Spinal cord (tissue), 10 donors: ENCODE data around the gene ASPSCR1. TPM values are rescaled to one million over a fixed set of nuclear protein-coding genes. Genes with fewer than 3 reads are reported as not detected.
"Not testable (repeated sequence)": the region's sequence is repeated elsewhere in the genome, so short reads cannot be mapped to it uniquely, and the experiment has no call there.

Source experiments
- DNase-seq, 6 donors: peaks; one replicate each; pipeline versions ENCODE4 v3.0.0 to v3.0.0-alpha.2; 2013 to 2015; ENCODE audit warnings: low spot score in 6 of 6, low read depth in 4 of 6
- H3K27ac ChIP-seq: one replicate; pipeline ENCODE4 v1.5.1; 2013; ENCODE audit warnings: low read depth, low read length, control low read depth
- H3K27me3 ChIP-seq: one replicate; pipeline ENCODE4 v1.6.1; 2013; ENCODE audit warnings: low read length; ENCODE audit not compliant: control insufficient read depth, insufficient read depth
- H3K36me3 ChIP-seq: one replicate; pipeline ENCODE4 v1.6.1; 2013; ENCODE audit warnings: low read length; ENCODE audit not compliant: control insufficient read depth, insufficient read depth
- H3K4me1 ChIP-seq: one replicate; pipeline ENCODE4 v1.6.1; 2013; ENCODE audit warnings: low read length; ENCODE audit not compliant: control insufficient read depth, insufficient read depth
- H3K4me3 ChIP-seq: one replicate; pipeline ENCODE4 v1.5.1; 2013; ENCODE audit warnings: low read depth, low read length, control low read depth
- H3K9me3 ChIP-seq: one replicate; pipeline ENCODE4 v1.6.1; 2013; ENCODE audit warnings: low read length; ENCODE audit not compliant: control insufficient read depth, insufficient read depth
- WGBS: methylation state at CpG from one replicate; pipeline ENCODE4 v1.1.5; 2013; ENCODE audit warnings: missing lambda C conversion rate; ENCODE audit not compliant: insufficient coverage; 5-methylcytosine and 5-hydroxymethylcytosine counted together
- polyA plus RNA-seq, 2 donors: library from polyadenylated mRNA; unstranded; fragments of 120-200 nt; gene quantifications; one replicate each; pipeline ENCODE4 v1.2.1, GENCODE V29; 2013; ENCODE audit not compliant: insufficient read length in 2 of 2
- total RNA-seq, 2 donors: library from RNA; depleted of rRNA in 1 of 2; stranded (reverse); fragments of 120-200 nt in 1 of 2; fragments of >200 nt in 1 of 2; gene quantifications; one replicate each; pipeline versions ENCODE4 v1.2.3 to v1.2.4, GENCODE V29; 2013 to 2014
- donor health status: healthy.

The ASPSCR1 gene
- total and polyA plus RNA-seq, 4 donors, result 22.3 to 53.7 (median 40.9) TPM

GRCh38 chr17:81980707-81981343 is 3.4 kb downstream of the ASPSCR1 start:
- no peaks in the 10 kb centered on the region for H3K9me3 ChIP-seq
- DNase-seq, result no peak
- H3K27me3 ChIP-seq, result no peaks in the 10 kb centered on the region
- WGBS, result 86% methylated on average over 6 of the region's 9 CpGs
- no peak overlapping the region for H3K4me3 ChIP-seq
- peaks cover 24% of the 10 kb centered on the region for H3K4me1 ChIP-seq
- H3K27ac ChIP-seq, result no peak overlapping the region
- peaks cover 63% of the 10 kb centered on the region for H3K36me3 ChIP-seq

- 94% methylated on average over 12 of the region's 12 CpGs for WGBS
- H3K4me3 ChIP-seq, H3K27ac ChIP-seq, DNase-seq, H3K9me3 ChIP-seq, H3K27me3 ChIP-seq: not testable (repeated sequence)
- Histone ChIP-seq H3K4me1 (peaks cover 19% of the 10 kb centered on the region), H3K36me3 (peaks cover 70% of the 10 kb centered on the region)
Observed at GRCh38 chr17:81981511-81981910, 4.1 kb downstream of the ASPSCR1 start.

- H3K36me3 ChIP-seq, result peaks cover 84% of the 10 kb centered on the region
Observed at GRCh38 chr17:81983011-81983638, 5.7 kb downstream of the ASPSCR1 start.

GRCh38 chr17:81983639-81984373 is 6.4 kb downstream of the ASPSCR1 start:
- H3K4me3 ChIP-seq, result no peak overlapping the region
- H3K9me3 ChIP-seq, result no peaks in the 10 kb centered on the region
- peaks cover 86% of the 10 kb centered on the region for H3K36me3 ChIP-seq
- no peak overlapping the region for H3K27ac ChIP-seq
- peaks cover 4% of the 10 kb centered on the region for H3K4me1 ChIP-seq
- DNase-seq, result no peak
- H3K27me3 ChIP-seq, result no peaks in the 10 kb centered on the region
- 97% methylated on average over 18 of the region's 26 CpGs for WGBS

More at GRCh38 chr17:81983011-81983638, 5.7 kb downstream of the ASPSCR1 start:
- no peak overlapping the region for H3K4me3 ChIP-seq
- peaks cover 11% of the 10 kb centered on the region for H3K4me1 ChIP-seq
- no peak overlapping the region for H3K27ac ChIP-seq
- no peaks in the 10 kb centered on the region for H3K27me3 ChIP-seq
- H3K9me3 ChIP-seq, result no peaks in the 10 kb centered on the region
- 98% methylated on average over 35 of the region's 35 CpGs for WGBS
- DNase-seq, result no peak

- Histone ChIP-seq H3K27ac (no peak overlapping the region), H3K27me3 (no peaks in the 10 kb centered on the region), H3K4me1 (no peaks in the 10 kb centered on the region), H3K36me3 (peaks cover 84% of the 10 kb centered on the region), H3K4me3 (no peak overlapping the region), H3K9me3 (no peaks in the 10 kb centered on the region)
- no peak for DNase-seq
- WGBS, result 93% methylated on average over 13 of the region's 21 CpGs
Observed at GRCh38 chr17:81984773-81985410, 7.5 kb downstream of the ASPSCR1 start.

GRCh38 chr17:81986606-81987005 is 9.2 kb downstream of the ASPSCR1 start:
- Histone ChIP-seq H3K27me3 (no peaks in the 10 kb centered on the region), H3K9me3 (no peaks in the 10 kb centered on the region), H3K4me3 (no peak overlapping the region), H3K36me3 (peaks cover 93% of the 10 kb centered on the region), H3K27ac (no peak overlapping the region), H3K4me1 (peaks cover 14% of the 10 kb centered on the region)
- WGBS, result 96% methylated on average over 26 of the region's 26 CpGs
- no peak for DNase-seq

- no peak for DNase-seq
- no peaks in the 10 kb centered on the region for H3K27me3 ChIP-seq
- no peak overlapping the region for H3K4me3 ChIP-seq
- 93% methylated on average over 26 of the region's 26 CpGs for WGBS
- peaks cover 21% of the 10 kb centered on the region for H3K4me1 ChIP-seq
- H3K36me3 ChIP-seq, result peaks cover 96% of the 10 kb centered on the region
- no peaks in the 10 kb centered on the region for H3K9me3 ChIP-seq
- no peak overlapping the region for H3K27ac ChIP-seq
Observed at GRCh38 chr17:81987161-81987770, 9.8 kb downstream of the ASPSCR1 start.

- 58% methylated on average over 24 of the region's 25 CpGs for WGBS
- Histone ChIP-seq H3K4me1 (peaks cover 58% of the 10 kb centered on the region), H3K36me3 (peaks cover 93% of the 10 kb centered on the region), H3K4me3 (no peak overlapping the region), H3K27me3 (no peaks in the 10 kb centered on the region), H3K9me3 (no peaks in the 10 kb centered on the region), H3K27ac (peak overlapping the region; percentile 65)
- no peak for DNase-seq
Observed at GRCh38 chr17:81990836-81991683, 13.6 kb downstream of the ASPSCR1 start.
